IMR-90 (cell line): Measurements from ENCODE around the gene LMOD2. TPM values are rescaled to one million over a fixed set of nuclear protein-coding genes. Genes with fewer than 3 reads are reported as not detected.

Experiments used
- ATAC-seq: fragments of 200-7000 bp; cut with Tn5 transposase; 2 replicates; pipeline ENCODE4 v1.9.1; 2020; ENCODE audit warnings: low read depth, mild to moderate bottlenecking, moderate library complexity
- BruUV-seq: library from RNA; stranded (reverse); fragments of 400-500 nt; replicated peaks from 2 replicates; lab custom pipeline; 2021; lab: Mats Ljungman, UMichigan
- CTCF ChIA-PET: fragments of 300-600 bp; formaldehyde crosslinking; extraction: SDS; loops from one replicate; lab custom pipeline; 2021; ENCODE audit warnings: antibody characterized with exemption; lab: Yijun Ruan, JAX
- POLR2A ChIA-PET: fragments of 300-600 bp; sonication (Branson Sonifier 250); formaldehyde crosslinking; loops from one replicate; lab custom pipeline; 2022; ENCODE audit warnings: antibody characterized with exemption; ENCODE audit not compliant: unreplicated experiment; lab: Charles Lee
- DNase-seq: peaks from one replicate; pipeline ENCODE4 v3.0.0; 2013
- H2AFZ ChIP-seq: replicated peaks from 2 replicates; pipeline ENCODE3; 2013; ENCODE audit warnings: low read length, mild to moderate bottlenecking; ENCODE audit not compliant: poor library complexity
- H2AK5ac ChIP-seq: 2 replicates; pipeline ENCODE4 v1.6.1; 2013; ENCODE audit warnings: low read depth, low read length, inconsistent platforms
- H2AK9ac ChIP-seq: replicated peaks from 2 replicates; pipeline ENCODE3; 2013; ENCODE audit warnings: mild to moderate bottlenecking, low read depth, low read length, moderate library complexity; ENCODE audit not compliant: poor library complexity
- H2BK120ac ChIP-seq: 2 replicates; pipeline ENCODE4 v1.6.1; 2013; ENCODE audit warnings: low read depth, low read length, inconsistent platforms
- H2BK15ac ChIP-seq: 3 replicates; pipeline ENCODE4 v1.6.1; 2013; ENCODE audit warnings: low read depth, low read length, inconsistent platforms
- H2BK20ac ChIP-seq: 2 replicates; pipeline ENCODE4 v1.6.1; 2013; ENCODE audit warnings: low read depth, mild to moderate bottlenecking, inconsistent platforms, low read length, moderate library complexity
- H2BK5ac ChIP-seq: 2 replicates; pipeline ENCODE4 v1.6.1; 2013; ENCODE audit warnings: mild to moderate bottlenecking, low read depth, low read length, inconsistent platforms; ENCODE audit not compliant: poor library complexity, severe bottlenecking
- H3K14ac ChIP-seq: replicated peaks from 2 replicates; pipeline ENCODE4 v1.6.1; 2013; ENCODE audit warnings: low read depth, low read length, inconsistent platforms
- H3K18ac ChIP-seq: 2 replicates; pipeline ENCODE4 v1.6.1; 2013; ENCODE audit warnings: low read depth, low read length, control low read depth
- H3K23ac ChIP-seq: 2 replicates; pipeline ENCODE4 v1.6.1; 2013; ENCODE audit warnings: low read depth, low read length, inconsistent platforms
- H3K27ac ChIP-seq: 2 replicates; pipeline ENCODE4 v1.5.1; 2013; ENCODE audit warnings: mild to moderate bottlenecking, control low read depth, low read length; ENCODE audit not compliant: insufficient read depth
- H3K27me3 ChIP-seq: 2 replicates; pipeline ENCODE4 v1.6.1; 2013; ENCODE audit warnings: low read length; ENCODE audit not compliant: control insufficient read depth, insufficient read depth
- H3K36me3 ChIP-seq: 2 replicates; pipeline ENCODE4 v1.6.1; 2013; ENCODE audit warnings: low read length, mixed read lengths; ENCODE audit not compliant: control insufficient read depth, insufficient read depth
- H3K4ac ChIP-seq: 2 replicates; pipeline ENCODE4 v1.6.1; 2013; ENCODE audit warnings: low read depth, low read length, inconsistent platforms
- H3K4me1 ChIP-seq: 2 replicates; pipeline ENCODE4 v1.6.1; 2013; ENCODE audit warnings: low read length, mixed read lengths; ENCODE audit not compliant: control insufficient read depth, insufficient read depth
- H3K4me2 ChIP-seq: 2 replicates; pipeline ENCODE4 v1.6.1; 2013; ENCODE audit warnings: low read depth, mild to moderate bottlenecking, control low read depth, low read length, moderate library complexity
- H3K4me3 ChIP-seq: 2 replicates; pipeline ENCODE4 v1.5.1; 2013; ENCODE audit warnings: low read depth, mild to moderate bottlenecking, control low read depth, low read length, moderate library complexity; ENCODE audit not compliant: insufficient read depth
- H3K56ac ChIP-seq: 2 replicates; pipeline ENCODE4 v1.6.1; 2013; ENCODE audit warnings: low read length, inconsistent platforms; ENCODE audit not compliant: insufficient read depth; ENCODE audit errors: extremely low read depth
- H3K79me1 ChIP-seq, 2 experiments: 2 replicates each; pipeline ENCODE4 v1.6.1; 2013; ENCODE audit warnings: low read length in 2 of 2, inconsistent platforms in 1 of 2, low read depth in 1 of 2
- H3K9ac ChIP-seq: 2 replicates; pipeline ENCODE4 v1.6.1; 2013; ENCODE audit warnings: low read depth, low read length, control low read depth
- H3K9me1 ChIP-seq: 2 replicates; pipeline ENCODE4 v1.6.1; 2013; ENCODE audit warnings: low read length, inconsistent platforms; ENCODE audit not compliant: insufficient read depth
- H3K9me3 ChIP-seq: 2 replicates; pipeline ENCODE4 v1.6.1; 2013; ENCODE audit warnings: low read length; ENCODE audit not compliant: control insufficient read depth, insufficient read depth
- H4K20me1 ChIP-seq: 2 replicates; pipeline ENCODE4 v1.6.1; 2013; ENCODE audit warnings: low read length, inconsistent platforms; ENCODE audit not compliant: insufficient read depth
- H4K5ac ChIP-seq: 2 replicates; pipeline ENCODE4 v1.6.1; 2013; ENCODE audit warnings: mild to moderate bottlenecking, low read depth, low read length, control low read depth
- H4K8ac ChIP-seq, 2 experiments: 2 replicates each; pipeline ENCODE4 v1.6.1; 2013; ENCODE audit warnings: low read depth in 2 of 2, low read length in 2 of 2, control low read depth in 1 of 2, inconsistent platforms in 1 of 2
- H4K91ac ChIP-seq: 2 replicates; pipeline ENCODE4 v1.6.1; 2013; ENCODE audit warnings: low read depth, low read length, inconsistent platforms; ENCODE audit not compliant: insufficient read depth
- CEBPB ChIP-seq: IDR thresholded peaks from 2 replicates; pipeline ENCODE4 v1.6.1; 2012; ENCODE audit warnings: low read depth, low read length, improper control_type of control experiment
- SMC3 ChIP-seq: fragments of 150-350 bp; IDR thresholded peaks from 2 replicates; pipeline ENCODE4 v1.6.1; 2016; ENCODE audit warnings: low read depth, mild to moderate bottlenecking, antibody characterized with exemption, low read length, moderate library complexity
- WGBS, 2 experiments: methylation state at CpG; one replicate each; pipeline versions ENCODE4 v1.1.5 to v1.1.7; 2013; ENCODE audit warnings: missing lambda C conversion rate in 2 of 2; ENCODE audit not compliant: insufficient read length in 1 of 2; ENCODE audit errors: extremely low coverage in 2 of 2; 5-methylcytosine and 5-hydroxymethylcytosine counted together
- dilution Hi-C: fragments of 300-500 bp; cut with HindIII; formaldehyde crosslinking; loops from one replicate; pipeline ENCODE4 v1.14.3; 2018; ENCODE audit warnings: low sequenced_read_pairs; ENCODE audit not compliant: unreplicated experiment
- in situ Hi-C: fragments of 300-500 bp; cut with MboI; formaldehyde crosslinking; loops from 3 replicates; pipeline ENCODE4 v1.14.3; 2019; ENCODE audit warnings: low sequenced_read_pairs, inconsistent platforms, mixed read lengths
- intact Hi-C: fragments of 100-400 bp; cut with micrococcal nuclease; formaldehyde crosslinking; loops from 2 replicates; pipeline ENCODE4 v1.10.0; 2022
- polyA plus RNA-seq, 3 experiments: library from polyadenylated mRNA; depleted of rRNA; stranded (reverse); fragments of >200 nt; gene quantifications; 2 replicates each; pipeline ENCODE4 v1.2.3, GENCODE V29; 2012; ENCODE audit warnings: low replicate concordance in 1 of 3
- total RNA-seq: library from RNA; depleted of rRNA; stranded (reverse); fragments of >200 nt; gene quantifications from 2 replicates; pipeline ENCODE4 v1.2.3, GENCODE V29; 2012; rRNA removed

LMOD2 gene
- total and polyA plus RNA-seq, 2 of the 4 experiments (the other 2 are of a cell fraction): not detected

DNA sequence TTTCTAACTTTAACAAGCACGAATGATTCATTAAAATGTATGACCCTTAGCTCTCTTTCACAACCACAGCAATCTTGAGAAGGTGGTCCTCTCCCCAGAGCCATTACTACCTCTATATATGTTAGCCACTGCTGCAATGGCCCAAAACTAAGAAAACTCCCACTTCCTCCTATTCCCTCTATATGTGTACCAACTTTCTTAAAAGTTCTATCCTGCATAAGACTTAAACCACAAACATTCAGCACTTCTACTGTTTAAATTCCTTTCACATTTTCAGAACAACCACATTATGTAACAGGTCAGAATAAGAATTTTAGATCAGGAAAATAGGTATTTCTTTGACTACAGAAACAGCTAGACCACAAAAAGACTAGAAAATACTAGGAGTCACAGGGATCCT lies 57.0 kb downstream of the LMOD2 start:
- ChIA-PET POLR2A (interaction anchor here (0.7 kb wide), 1 partner anchor 503 kb away, joined by 3 read pairs; no protein-coding TSS in a partner anchor), CTCF (interaction anchor here (0.6 to 1.0 kb wide), 2 partner anchors 11 kb away, joined by 3 to 4 read pairs; no protein-coding TSS in a partner anchor)
- Histone ChIP-seq H3K79me1 (peaks cover 17 to 48% of the 10 kb centered on the region in 2 experiments), H4K5ac (no peak overlapping the region), H4K91ac (no peak overlapping the region), H3K36me3 (peaks cover 4% of the 10 kb centered on the region; the same call in 1 of the 2 replicates), H3K23ac (no peak overlapping the region), H3K27me3 (no peaks in the 10 kb centered on the region), H4K20me1 (peaks cover 32% of the 10 kb centered on the region; the same call in 1 of the 2 replicates), H3K56ac (no peak overlapping the region), H2BK20ac (no peak overlapping the region), H3K14ac (no peak overlapping the region), H3K27ac (no peak overlapping the region), H3K4me2 (peak overlapping the region; percentile 59; the same call in 1 of the 2 replicates), H2AK5ac (no peak overlapping the region), H4K8ac (no peak overlapping the region), H3K4me1 (peaks cover 16% of the 10 kb centered on the region), H2BK15ac (no peak overlapping the region), H3K9ac (no peak overlapping the region), H3K4me3 (no peak overlapping the region), H3K9me1 (peaks cover 16% of the 10 kb centered on the region), H2BK5ac (no peak overlapping the region), H3K9me3 (no peaks in the 10 kb centered on the region), H3K18ac (no peak overlapping the region), H2BK120ac (no peak overlapping the region), H3K4ac (no peak overlapping the region), H2AK9ac (no peak overlapping the region), H2AFZ (no peak overlapping the region)
- peak; percentile 69 for DNase-seq
- in situ Hi-C loops (no loop called here), dilution Hi-C loops (no loop called here), intact Hi-C loops (loop anchor here (1.0 kb wide), 1 partner anchor 35 kb away; no protein-coding TSS in a partner anchor)
- BruUV-seq: no TSS peak
- peak; percentile 65 for ATAC-seq
- no CpG with 5 or more reads among the region's 1 CpG for WGBS, 2 experiments
- TF ChIP-seq CEBPB: peak; percentile 51
- no peak for TF ChIP-seq SMC3

Other genes starting within 250 kb of the LMOD2 start
- 0.18 and 0.28 TPM in 2 replicates for gene IQUB, start 121.3 kb upstream of the LMOD2 start, total RNA-seq
- 0.05 and 0.06 TPM in 2 replicates for gene IQUB, start 121.3 kb upstream of the LMOD2 start, polyA plus RNA-seq (2012; rRNA removed)
- 2.9 and 14.4 TPM in 2 replicates for gene NDUFA5, start 98.0 kb upstream of the LMOD2 start, total RNA-seq
- gene NDUFA5, start 98.0 kb upstream of the LMOD2 start, polyA plus RNA-seq (2012; rRNA removed): 9.0 and 12.1 TPM in 2 replicates
- gene ASB15, start 54.0 kb upstream of the LMOD2 start, total RNA-seq: not detected in 2 replicates
- not detected in 2 replicates for gene ASB15, start 54.0 kb upstream of the LMOD2 start, polyA plus RNA-seq (2012; rRNA removed)
- gene WASL, start 93.1 kb downstream of the LMOD2 start, total RNA-seq: 2.3 and 5.3 TPM in 2 replicates
- 7.4 and 7.9 TPM in 2 replicates for gene WASL, start 93.1 kb downstream of the LMOD2 start, polyA plus RNA-seq (2012; rRNA removed)
- gene HYAL4, start 189.3 kb downstream of the LMOD2 start, total RNA-seq: not detected in 2 replicates
- not detected in 2 replicates for gene HYAL4, start 189.3 kb downstream of the LMOD2 start, polyA plus RNA-seq (2012; rRNA removed)